HCT116 (cell line): ENCODE results near the gene NDUFAF2. TPM values are rescaled to one million over a fixed set of nuclear protein-coding genes. Genes with fewer than 3 reads are reported as not detected.

ENCODE experiments used
- ATAC-seq: fragments of 200-7000 bp; cut with Tn5 transposase; 2 replicates; pipeline ENCODE4 v1.9.1; 2020; ENCODE audit warnings: mild to moderate bottlenecking, moderate library complexity
- BruUV-seq: library from RNA; stranded (reverse); fragments of 400-500 nt; replicated peaks from 2 replicates; lab custom pipeline; 2021; lab: Mats Ljungman, UMichigan
- CTCF ChIA-PET: fragments of 300-600 bp; sonication (Branson Sonifier 250); formaldehyde crosslinking; loops from one replicate; lab custom pipeline; 2021; ENCODE audit warnings: antibody characterized with exemption; lab: Charles Lee
- POLR2A ChIA-PET: fragments of 300-600, 350-600 bp; sonication (Branson Sonifier 250); formaldehyde crosslinking; loops from one replicate; lab custom pipeline; 2021; ENCODE audit warnings: antibody characterized with exemption; lab: Charles Lee
- RAD21 ChIA-PET, 2 experiments: fragments of 300-600 bp; sonication (Branson Sonifier 250); formaldehyde crosslinking; loops; one replicate each; lab custom pipeline; 2023; ENCODE audit warnings: low total read pairs in 2 of 2; ENCODE audit not compliant: uncharacterized antibody in 2 of 2, unreplicated experiment in 2 of 2, low non-redundant PET in 1 of 2; lab: Charles Lee
- DNase-seq: peaks from one replicate; pipeline ENCODE4 v3.0.0-alpha.2; 2010; ENCODE audit warnings: low read depth, low spot score
- H2AFZ ChIP-seq: fragments of 200-600 bp; shearing (Covaris generic), sonication (generic); 2 replicates; pipeline ENCODE4 v1.6.1; 2017; ENCODE audit warnings: low read depth, mixed run types, mixed read lengths, antibody characterized with exemption, low read length; ENCODE audit not compliant: poor library complexity, severe bottlenecking
- H3K27ac ChIP-seq: 2 replicates; pipeline ENCODE4 v1.5.1; 2012; ENCODE audit warnings: low read depth, low read length
- H3K27me3 ChIP-seq: fragments of 200-600 bp; sonication (generic); 2 replicates; pipeline ENCODE4 v1.6.1; 2016; ENCODE audit warnings: mixed run types, low read length, mixed read lengths; ENCODE audit not compliant: insufficient read depth
- H3K36me3 ChIP-seq, 2 experiments: fragments of 200-500 bp in 1 of 2; fragments of 200-600 bp in 1 of 2; sonication (Bioruptor generic) in 1 of 2; sonication (generic) in 1 of 2; 2 replicates each; pipeline versions ENCODE4 v1.5.1 to v1.6.1; 2014 to 2016; ENCODE audit warnings: low read length in 2 of 2, inconsistent platforms in 1 of 2, mixed read lengths in 1 of 2, mixed run types in 1 of 2; ENCODE audit not compliant: insufficient read depth in 2 of 2, control insufficient read depth in 1 of 2
- H3K4me1 ChIP-seq, 2 experiments: fragments of 200-600 bp in 1 of 2; sonication (generic) in 1 of 2; 2 replicates each; pipeline versions ENCODE4 v1.5.1 to v1.6.1; 2012 to 2017; ENCODE audit warnings: low read length in 2 of 2, inconsistent platforms in 1 of 2, mild to moderate bottlenecking in 1 of 2, mixed read lengths in 1 of 2, mixed run types in 1 of 2, moderate library complexity in 1 of 2; ENCODE audit not compliant: insufficient read depth in 2 of 2, control insufficient read depth in 1 of 2
- H3K4me2 ChIP-seq: fragments of 200-600 bp; sonication (generic); 2 replicates; pipeline ENCODE4 v1.6.1; 2017; ENCODE audit warnings: mixed run types, low read length, mixed read lengths
- H3K4me3 ChIP-seq, 2 experiments: fragments of 200-600 bp in 1 of 2; sonication (generic) in 1 of 2; replicated peaks in 1 of 2; 2 replicates each; pipeline ENCODE4 v1.5.1; 2011 to 2016; ENCODE audit warnings: low read length in 2 of 2, control low read depth in 1 of 2, low read depth in 1 of 2, mild to moderate bottlenecking in 1 of 2, mixed read lengths in 1 of 2, mixed run types in 1 of 2
- H3K79me2 ChIP-seq: fragments of 200-600 bp; sonication (generic); 2 replicates; pipeline ENCODE4 v1.6.1; 2017; ENCODE audit warnings: mild to moderate bottlenecking, mixed run types, low read length, moderate library complexity, mixed read lengths; ENCODE audit not compliant: insufficient read depth
- H3K9ac ChIP-seq: fragments of 200-600 bp; sonication (generic); 2 replicates; pipeline ENCODE4 v1.6.1; 2016; ENCODE audit warnings: low read length, mixed read lengths
- H3K9me2 ChIP-seq: fragments of 200-600 bp; sonication (generic), shearing (Covaris generic); 2 replicates; pipeline ENCODE4 v1.6.1; 2017; ENCODE audit warnings: mixed run types, mild to moderate bottlenecking, moderate library complexity; ENCODE audit not compliant: insufficient read depth
- H3K9me3 ChIP-seq, 2 experiments: fragments of 200-500 bp in 1 of 2; fragments of 200-600 bp in 1 of 2; sonication (Bioruptor generic) in 1 of 2; sonication (generic) in 1 of 2; 2 replicates each; pipeline ENCODE4 v1.6.1; 2014 to 2017; ENCODE audit warnings: low read length in 2 of 2, mixed read lengths in 2 of 2, inconsistent platforms in 1 of 2, low read depth in 1 of 2, mild to moderate bottlenecking in 1 of 2, mixed run types in 1 of 2, moderate library complexity in 1 of 2; ENCODE audit not compliant: control insufficient read depth in 1 of 2, insufficient read depth in 1 of 2
- H4K20me1 ChIP-seq: fragments of 200-600 bp; sonication (generic), shearing (Covaris generic); 2 replicates; pipeline ENCODE4 v1.6.1; 2017; ENCODE audit warnings: mixed run types, mild to moderate bottlenecking, moderate library complexity; ENCODE audit not compliant: insufficient read depth
- ATF3 ChIP-seq: IDR thresholded peaks from 2 replicates; pipeline ENCODE4 v1.6.1; 2012
- CBX3 ChIP-seq: IDR thresholded peaks from 2 replicates; pipeline ENCODE4 v1.6.1; 2012; ENCODE audit warnings: low read depth
- CEBPB ChIP-seq: IDR thresholded peaks from 2 replicates; pipeline ENCODE4 v1.6.1; 2012; ENCODE audit warnings: low read depth
- CTCF ChIP-seq, 3 experiments: fragments of 200-600 bp in 1 of 3; sonication (generic) in 1 of 3; IDR thresholded peaks in 2 of 3; conservative IDR thresholded peaks in 1 of 3; 2 replicates each; pipeline ENCODE4 v1.5.1; 2012 to 2017; ENCODE audit warnings: low read depth in 2 of 3, low read length in 2 of 3, antibody characterized with exemption in 1 of 3, borderline replicate concordance in 1 of 3, control low read depth in 1 of 3, mild to moderate bottlenecking in 1 of 3, mixed read lengths in 1 of 3, mixed run types in 1 of 3, moderate library complexity in 1 of 3; ENCODE audit not compliant: insufficient read depth in 1 of 3
- EGR1 ChIP-seq: IDR thresholded peaks from 2 replicates; pipeline ENCODE4 v1.6.1; 2012; ENCODE audit warnings: low read depth
- ELF1 ChIP-seq: IDR thresholded peaks from 2 replicates; pipeline ENCODE4 v1.6.1; 2012; ENCODE audit warnings: low read depth, borderline replicate concordance
- EZH2 ChIP-seq: fragments of 200-600 bp; sonication (generic); IDR thresholded peaks from 2 replicates; pipeline ENCODE4 v1.6.1; 2017; ENCODE audit warnings: antibody characterized with exemption, mixed run types
- JUND ChIP-seq: IDR thresholded peaks from 2 replicates; pipeline ENCODE4 v1.6.1; 2012
- MAX ChIP-seq: IDR thresholded peaks from 2 replicates; pipeline ENCODE4 v1.6.1; 2012
- POLR2A ChIP-seq: IDR thresholded peaks from 2 replicates; pipeline ENCODE4 v1.7.0; 2011; ENCODE audit warnings: borderline replicate concordance; ENCODE audit not compliant: insufficient read depth, insufficient read length; ENCODE audit errors: extremely low read depth
- REST ChIP-seq: IDR thresholded peaks from 2 replicates; pipeline ENCODE4 v1.6.1; 2012; ENCODE audit warnings: low read depth
- SIN3A ChIP-seq: IDR thresholded peaks from 2 replicates; pipeline ENCODE4 v1.6.1; 2012; ENCODE audit warnings: low read depth
- SP1 ChIP-seq: IDR thresholded peaks from 2 replicates; pipeline ENCODE4 v1.6.1; 2012; ENCODE audit warnings: low read depth
- YY1 ChIP-seq: IDR thresholded peaks from 2 replicates; pipeline ENCODE4 v1.6.1; 2011; ENCODE audit warnings: low read length, low read depth, moderate library complexity, mild to moderate bottlenecking; ENCODE audit not compliant: insufficient replicate concordance; ENCODE audit errors: extremely low read depth
- ZNF274 ChIP-seq: fragments of 200-500 bp; sonication (Bioruptor generic); IDR thresholded peaks from 2 replicates; pipeline ENCODE4 v1.6.1; 2014; ENCODE audit warnings: mild to moderate bottlenecking, low read depth, low read length, inconsistent platforms
- intact Hi-C: fragments of 100-400 bp; cut with micrococcal nuclease; formaldehyde crosslinking; loops from 2 replicates; pipeline ENCODE4 v1.10.0; 2022
- total RNA-seq: library from RNA; stranded (reverse); gene quantifications from one replicate; pipeline ENCODE4 v1.2.1, GENCODE V29; 2021; ENCODE audit not compliant: unreplicated experiment

NDUFAF2 gene
- total RNA-seq, 1 experiment from 2014 or later: 36.9 TPM

- BruUV-seq: no TSS peak
- Histone ChIP-seq H3K4me3 (no peak overlapping the region), H3K79me2 (no peaks in the 10 kb centered on the region), H2AFZ (no peak overlapping the region), H3K9me2 (no peaks in the 10 kb centered on the region), H3K36me3 (no peaks in the 10 kb centered on the region), H3K27ac (no peak overlapping the region), H3K4me1 (no peaks in the 10 kb centered on the region), H3K27me3 (no peaks in the 10 kb centered on the region), H3K4me2 (no peak overlapping the region), H3K9ac (no peak overlapping the region), H4K20me1 (no peaks in the 10 kb centered on the region), H3K9me3 (no peaks in the 10 kb centered on the region)
- DNase-seq (no peak), ATAC-seq (no peak)
- CTCF ChIA-PET: no interaction called here
- POLR2A ChIA-PET: no interaction called here
- intact Hi-C loops: no loop called here
- TF ChIP-seq MAX (no peak), EGR1 (no peak)
- RAD21 ChIA-PET: no interaction called here
These were observed 255.7 kb downstream of the NDUFAF2 start for GRCh38 chr5:61200582-61201155.

DNA sequence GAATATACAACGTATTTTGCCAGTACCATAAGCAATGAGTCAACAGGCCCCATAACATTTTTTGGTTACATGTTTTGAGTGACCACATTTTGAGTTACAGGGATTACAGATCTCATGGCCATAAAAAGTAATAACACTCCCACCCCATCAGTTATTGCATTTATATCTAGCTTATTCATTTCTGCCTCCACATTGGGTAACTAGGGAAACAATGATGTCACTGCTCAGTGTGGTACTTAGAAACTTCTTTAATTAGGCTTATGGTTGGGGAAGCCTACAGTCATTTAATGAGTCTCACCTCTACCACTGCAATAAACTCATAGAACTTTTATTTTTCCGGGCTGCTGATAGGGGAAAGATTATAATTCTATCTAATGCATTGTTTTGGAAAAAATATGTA, 257.2 kb downstream of the NDUFAF2 start:
- ChIA-PET RAD21 (no interaction called here), CTCF (no interaction called here), POLR2A (no interaction called here)
- no peaks in the 10 kb centered on the region for H3K9me2 ChIP-seq
- intact Hi-C loops: no loop called here
- no peaks in the 10 kb centered on the region for H3K9me3 ChIP-seq
- H3K27me3 ChIP-seq: no peaks in the 10 kb centered on the region
- no peak overlapping the region for H3K9ac ChIP-seq
- no peak overlapping the region for H3K27ac ChIP-seq
- H3K79me2 ChIP-seq: no peaks in the 10 kb centered on the region
- H3K4me2 ChIP-seq: no peak overlapping the region
- H3K4me1 ChIP-seq: no peaks in the 10 kb centered on the region
- DNase-seq: no peak
- H4K20me1 ChIP-seq: no peaks in the 10 kb centered on the region
- TF ChIP-seq SIN3A (no peak), ELF1 (no peak), ZNF274 (no peak), POLR2A (no peak), SP1 (no peak), ATF3 (no peak), JUND (no peak), MAX (no peak), REST (no peak), EZH2 (no peak), YY1 (no peak), CEBPB (no peak), CBX3 (no peak), CTCF (IDR thresholded peaks at IDR 0.05 in 2 of 3, conservative IDR thresholded peaks at IDR 0.05 in 1 of 3; ENCODE audit: borderline replicate concordance in 1 of 3, insufficient read depth in 1 of 3, low read depth in 2 of 3, low read length in 2 of 3) (no peak)
- H3K36me3 ChIP-seq: no peaks in the 10 kb centered on the region
- H2AFZ ChIP-seq: no peak overlapping the region
- BruUV-seq: no TSS peak
- no peak for ATAC-seq
- H3K4me3 ChIP-seq: no peak overlapping the region
